ENCODE measurements around the gene SNORC.

- TF ChIP-seq CTCF (IDR thresholded peaks at IDR 0.05; ENCODE audit: low read length), result no peak
- TF ChIP-seq EZH2 (IDR thresholded peaks at IDR 0.05; ENCODE audit: borderline replicate concordance, low read length), result no peak
These were observed 10.8 kb downstream of the SNORC start for GRCh38 chr2:232880764-232881351.
